HG03025 (cell line): Measurements from ENCODE around the gene PPP1R13B.
"Not testable (repeated sequence)": the region's sequence is repeated elsewhere in the genome, so short reads cannot be mapped to it uniquely, and the experiment has no call there.

Experiments used
- ATAC-seq: cut with Tn5 transposase; IDR thresholded peaks from one replicate; pipeline ENCODE4 v1.9.1; 2021; ENCODE audit warnings: mild to moderate bottlenecking, moderate library complexity; ENCODE audit not compliant: unreplicated experiment, low FRiP score

Gene PPP1R13B

GRCh38 chr14:103847451-103848174 is at the start of gene PPP1R13B:
Gene PPP1R13B, minus strand, starts transcription at chr14:103847575. Its CDS starts 268 bp downstream, at chr14:103847307.
- ATAC-seq = peak; percentile 86

GRCh38 chr14:103896578-103896977 is 49.2 kb upstream of the PPP1R13B start:
- ATAC-seq = no peak

- ATAC-seq = no peak
These were observed 47.3 kb upstream of the PPP1R13B start for GRCh38 chr14:103894723-103895059.

GRCh38 chr14:103894034-103894722 is 46.8 kb upstream of the PPP1R13B start:
- ATAC-seq = no peak

GRCh38 chr14:103892247-103892646 is 44.9 kb upstream of the PPP1R13B start:
- ATAC-seq = no peak

- no peak for ATAC-seq
These were observed 44.4 kb upstream of the PPP1R13B start for GRCh38 chr14:103891667-103892215.

- ATAC-seq = no peak
These were observed 43.7 kb upstream of the PPP1R13B start for GRCh38 chr14:103890821-103891666.

- ATAC-seq = no peak
These were observed 42.6 kb upstream of the PPP1R13B start for GRCh38 chr14:103890052-103890371.

GRCh38 chr14:103889313-103890051 is 42.1 kb upstream of the PPP1R13B start:
- ATAC-seq = no peak

GRCh38 chr14:103889002-103889312 is 41.6 kb upstream of the PPP1R13B start:
- not testable (repeated sequence) for ATAC-seq

GRCh38 chr14:103887557-103888115 is 40.3 kb upstream of the PPP1R13B start:
- no peak for ATAC-seq

GRCh38 chr14:103887170-103887501 is 39.8 kb upstream of the PPP1R13B start:
- ATAC-seq = no peak

- no peak for ATAC-seq
These were observed 39.2 kb upstream of the PPP1R13B start for GRCh38 chr14:103886304-103887169.

GRCh38 chr14:103885509-103885932 is 38.1 kb upstream of the PPP1R13B start:
- ATAC-seq = no peak

GRCh38 chr14:103884854-103885253 is 37.5 kb upstream of the PPP1R13B start:
- no peak for ATAC-seq

- ATAC-seq = no peak
These were observed 35.8 kb upstream of the PPP1R13B start for GRCh38 chr14:103883263-103883523.

GRCh38 chr14:103882503-103883262 is 35.3 kb upstream of the PPP1R13B start:
- no peak for ATAC-seq

- ATAC-seq = no peak
These were observed 34.2 kb upstream of the PPP1R13B start for GRCh38 chr14:103881268-103882201.
